NK-92 treated with Interleukin-12 subunit alpha and Interleukin-12 subunit beta, amount 100 ng/mL, for 24 hours (cell line): ENCODE results near the gene FGFR2.

Experiments
- DNase-seq: peaks from one replicate; lab custom pipeline; 2025; lab: John Stamatoyannopoulos, UW

Gene FGFR2

DNA sequence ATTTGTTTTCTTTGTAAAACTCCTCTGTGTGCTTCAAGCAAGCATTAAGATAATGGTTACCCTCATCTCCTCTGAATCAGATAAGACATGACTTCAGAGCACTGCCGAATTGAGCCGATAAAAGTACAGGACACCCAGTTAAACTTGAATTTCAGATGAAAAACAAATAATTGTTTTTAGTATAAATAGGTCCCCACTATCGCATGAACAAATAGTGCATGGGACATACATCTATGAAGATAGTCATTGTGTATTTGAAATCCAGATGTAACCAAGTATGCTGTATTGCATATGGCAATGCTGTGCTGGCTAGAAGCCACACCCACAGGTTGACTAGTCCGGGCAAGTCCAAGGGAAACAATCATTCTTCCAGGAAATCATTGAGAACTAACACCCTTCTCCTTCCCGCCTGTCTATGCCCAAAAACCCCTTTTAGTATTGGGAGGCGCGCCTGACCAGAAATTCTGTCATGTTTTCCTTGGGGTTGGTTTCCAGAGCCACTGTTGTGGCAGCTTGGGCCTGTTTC lies 12.6 kb upstream of the FGFR2 start:
- DNase-seq, result no peak

DNA sequence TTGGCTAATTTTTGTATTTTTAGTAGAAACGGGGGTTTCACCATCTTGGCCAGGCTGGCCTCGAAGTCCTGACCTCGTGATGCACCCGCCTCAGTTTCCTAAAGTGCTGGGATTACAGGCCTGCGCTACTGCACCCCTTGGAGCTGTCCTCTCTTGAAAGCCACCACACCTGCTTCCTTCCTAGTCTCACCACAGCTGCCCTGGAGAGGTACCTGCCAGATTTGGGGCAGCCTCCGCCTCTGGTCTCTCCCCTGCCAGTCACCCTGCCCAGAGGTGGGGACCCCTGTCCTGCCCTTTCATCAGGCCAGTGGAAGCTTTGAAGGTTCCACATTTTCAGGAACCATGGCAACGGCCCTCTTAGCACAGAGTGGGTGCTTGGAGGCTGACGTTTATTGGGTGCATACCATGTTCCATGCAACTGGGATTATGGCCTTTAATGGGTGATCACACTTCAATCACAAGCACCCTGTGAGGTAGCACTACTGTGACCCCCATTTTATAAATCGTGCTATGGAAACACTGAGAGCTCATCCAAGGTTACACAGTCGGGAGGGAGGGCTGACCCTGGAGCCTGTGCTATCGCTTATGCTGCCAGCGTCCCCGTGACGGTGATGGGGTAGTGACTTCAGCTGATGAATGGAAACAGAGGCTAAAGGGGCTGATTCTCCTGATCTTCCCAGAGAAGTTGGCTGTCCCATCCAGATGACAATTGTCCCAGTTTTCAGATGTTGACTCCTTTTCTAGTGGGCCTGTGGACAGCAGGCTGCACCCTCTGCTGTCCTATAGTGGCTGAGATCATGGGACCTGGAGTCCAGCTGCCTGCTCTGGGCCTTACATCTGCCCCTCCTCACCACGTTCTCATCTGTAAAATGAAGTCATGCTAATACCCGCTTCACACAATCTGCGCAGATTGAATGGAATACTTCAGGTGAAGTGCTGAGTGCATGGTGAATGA lies 11.5 kb upstream of the FGFR2 start:
- DNase-seq, result no peak

DNA sequence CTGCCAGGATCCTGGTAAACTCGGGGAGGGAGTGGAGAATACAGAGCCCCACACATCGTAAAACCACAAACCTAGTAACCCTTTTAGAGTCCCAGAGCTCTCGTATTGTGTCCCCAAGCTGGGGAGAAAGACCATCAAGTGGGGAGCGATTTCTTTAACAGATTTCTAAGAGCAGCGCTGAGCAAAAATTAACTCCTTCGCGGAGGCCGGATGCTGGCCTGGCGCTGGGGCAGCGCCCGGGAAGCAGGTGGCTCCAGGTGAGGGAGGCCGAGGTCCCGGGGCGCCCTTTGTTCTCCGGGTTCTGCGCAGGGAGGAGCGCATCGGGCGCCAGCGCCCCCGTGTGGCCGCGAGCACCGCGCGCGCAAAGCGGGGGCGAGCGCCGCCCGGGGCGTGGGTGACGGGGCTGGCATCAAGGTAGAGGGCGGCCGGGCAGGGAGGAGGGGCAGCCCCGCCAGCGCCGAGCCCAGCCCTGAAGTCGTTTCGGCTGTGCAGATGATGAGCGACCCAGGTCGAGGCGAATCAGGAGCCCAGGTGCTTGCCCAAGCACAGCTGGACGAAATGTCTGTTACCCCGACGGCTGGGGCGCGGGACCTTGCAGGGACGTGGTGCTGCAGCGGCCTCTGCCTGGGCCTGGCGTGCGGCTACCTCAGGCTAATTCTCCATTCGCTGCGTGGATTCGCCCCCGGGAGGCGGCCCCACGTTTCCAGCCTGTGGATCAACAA lies 10.4 kb upstream of the FGFR2 start:
- no peak for DNase-seq

DNA sequence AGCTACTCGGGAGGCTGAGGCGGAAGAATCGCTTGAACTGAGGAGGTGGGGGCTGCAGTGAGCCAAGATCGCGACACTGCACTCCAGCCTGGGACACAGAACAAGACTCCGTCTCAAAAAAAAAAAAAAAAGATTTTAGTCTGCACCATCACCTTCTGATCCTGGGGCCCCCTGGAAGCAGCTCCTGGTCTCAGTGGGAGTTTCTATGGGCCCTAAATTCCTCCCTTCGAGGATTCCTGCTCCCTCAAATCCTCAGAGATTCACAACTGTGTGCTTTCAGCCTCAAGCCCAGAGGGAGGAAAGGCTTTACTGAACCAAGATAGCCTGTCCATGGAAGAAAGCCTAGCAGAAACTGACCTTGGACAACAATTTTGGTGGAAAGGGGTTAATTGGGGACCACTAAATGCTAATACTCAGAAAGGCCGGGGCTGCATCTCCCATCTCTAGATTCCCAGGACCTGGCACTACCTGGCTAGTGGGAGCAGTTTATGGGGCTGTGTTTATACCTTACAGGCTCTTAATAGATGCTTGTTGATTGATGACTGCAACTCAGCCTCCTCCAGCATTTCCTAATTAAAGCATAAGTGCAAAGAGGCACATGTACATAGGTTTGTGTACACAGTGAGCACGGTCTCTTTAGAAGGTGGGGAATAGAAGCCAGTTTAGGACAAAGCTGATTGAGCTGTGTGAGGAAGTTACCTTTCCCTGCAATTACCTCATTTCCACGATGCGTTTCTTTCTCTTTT lies 9.2 kb upstream of the FGFR2 start:
- no peak for DNase-seq

DNA sequence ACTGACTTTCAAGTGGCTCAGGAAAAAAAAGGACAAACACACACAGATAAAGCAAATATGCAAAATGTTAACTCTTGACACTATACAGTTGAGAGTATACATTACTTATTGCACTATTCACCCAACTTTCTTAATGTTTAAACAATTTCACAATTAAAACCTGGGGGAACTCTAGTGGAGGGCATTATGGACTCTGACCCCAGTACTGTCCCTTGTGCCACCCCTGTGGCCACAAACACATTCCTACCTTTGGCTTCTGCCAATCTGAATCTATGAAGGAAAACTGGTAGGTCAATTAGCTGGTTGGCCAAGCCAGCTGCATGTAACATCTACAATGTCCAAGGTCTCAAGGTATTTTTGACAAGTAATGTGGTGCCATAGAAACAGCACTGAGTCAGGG lies 7.5 kb upstream of the FGFR2 start:
- no peak for DNase-seq

DNA sequence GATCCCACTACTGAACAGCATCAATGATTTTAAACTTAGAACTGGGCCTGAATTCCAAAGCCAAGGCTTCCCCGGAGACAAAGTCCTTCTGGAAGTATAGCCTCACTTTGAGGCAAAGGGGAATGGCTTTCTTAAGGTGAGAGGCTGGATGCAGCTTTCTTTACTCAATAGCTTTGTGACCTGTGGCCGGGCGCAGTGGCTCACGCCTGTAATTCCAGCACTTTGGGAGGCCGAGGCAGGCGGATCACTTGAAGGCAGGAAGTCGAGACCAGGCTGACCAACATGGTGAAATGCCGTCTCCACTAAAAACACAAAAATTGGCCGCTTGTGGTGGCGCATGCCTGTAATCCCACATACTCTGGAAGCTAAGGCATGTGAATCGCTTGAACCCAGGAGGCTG lies 3.2 kb upstream of the FGFR2 start:
- DNase-seq, result no peak

DNA sequence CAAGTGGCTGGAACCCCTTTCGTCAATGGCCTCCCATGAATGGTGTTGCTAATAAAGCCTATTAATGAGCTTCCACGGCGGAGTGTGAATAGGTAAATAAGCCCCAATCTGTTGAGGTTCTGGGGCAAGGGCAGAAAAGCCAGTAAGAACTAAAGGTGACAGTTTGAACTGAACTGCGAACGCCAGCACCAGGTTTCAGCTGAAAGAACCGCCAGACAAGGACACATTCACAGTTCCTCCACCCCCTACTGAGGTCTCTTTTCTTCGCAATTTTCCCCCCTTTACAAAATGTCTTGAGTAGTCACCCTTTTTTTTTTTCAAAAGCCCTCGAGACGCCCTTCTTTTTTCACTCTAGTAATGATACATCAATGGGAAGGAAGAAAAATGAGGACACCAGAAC lies 2.4 kb upstream of the FGFR2 start:
- no peak for DNase-seq

DNA sequence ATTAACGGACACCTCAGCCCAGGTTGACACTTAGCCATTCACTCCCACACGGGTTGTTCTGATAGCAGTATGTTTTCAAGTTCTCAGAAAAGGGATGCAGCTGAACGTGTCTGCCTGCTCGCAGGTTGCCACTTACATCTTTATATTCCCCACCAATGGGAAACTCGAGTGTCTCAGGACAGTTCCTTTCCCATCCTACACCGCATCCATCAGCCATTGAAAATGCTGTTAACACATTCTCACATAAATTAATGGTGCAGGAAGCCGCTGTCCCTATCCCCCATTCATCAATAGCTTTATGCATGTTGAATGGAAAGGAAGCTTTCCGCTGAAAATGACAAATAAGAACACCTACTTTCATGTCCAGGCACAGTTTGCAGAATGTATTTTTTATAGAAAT lies 1.7 kb upstream of the FGFR2 start:
- DNase-seq, result no peak

DNA sequence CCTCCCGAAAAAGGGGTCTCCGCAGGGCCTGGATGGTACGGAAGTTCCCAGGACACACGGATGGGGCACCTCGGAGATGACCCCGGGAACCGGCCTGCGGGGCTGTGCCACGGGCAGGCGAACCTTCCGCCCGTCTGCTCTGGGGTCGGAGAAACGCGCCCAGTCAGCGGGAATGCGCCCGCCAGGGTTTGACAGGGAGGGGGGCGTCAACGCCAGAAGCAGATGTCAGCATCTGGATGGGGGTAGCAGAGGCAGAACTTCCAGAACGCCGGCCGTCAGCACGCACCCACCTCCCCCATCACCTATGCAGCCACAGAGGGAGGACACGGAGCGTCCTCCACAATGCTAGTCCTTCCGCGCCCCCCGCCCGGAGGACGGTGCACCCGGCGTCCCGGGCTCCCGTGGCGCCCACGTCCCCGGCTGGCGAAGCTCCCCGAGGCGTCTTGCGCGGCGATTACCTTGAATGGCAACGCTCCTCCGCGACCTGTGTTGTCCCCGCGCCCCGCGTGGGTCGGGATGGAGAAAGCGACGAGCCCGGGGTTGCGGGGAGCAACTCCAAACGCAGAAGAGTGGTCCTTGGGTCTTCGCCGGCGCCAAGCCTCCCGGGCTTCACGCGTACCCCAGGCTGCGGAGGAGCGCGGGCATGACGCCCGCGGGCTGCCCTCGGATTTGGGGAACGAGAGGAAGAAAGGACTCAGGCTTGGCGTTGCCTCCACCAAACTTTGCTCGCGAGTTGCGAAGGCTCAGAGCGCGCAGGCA lies 561 bp downstream of the FGFR2 start:
- DNase-seq, result no peak

DNA sequence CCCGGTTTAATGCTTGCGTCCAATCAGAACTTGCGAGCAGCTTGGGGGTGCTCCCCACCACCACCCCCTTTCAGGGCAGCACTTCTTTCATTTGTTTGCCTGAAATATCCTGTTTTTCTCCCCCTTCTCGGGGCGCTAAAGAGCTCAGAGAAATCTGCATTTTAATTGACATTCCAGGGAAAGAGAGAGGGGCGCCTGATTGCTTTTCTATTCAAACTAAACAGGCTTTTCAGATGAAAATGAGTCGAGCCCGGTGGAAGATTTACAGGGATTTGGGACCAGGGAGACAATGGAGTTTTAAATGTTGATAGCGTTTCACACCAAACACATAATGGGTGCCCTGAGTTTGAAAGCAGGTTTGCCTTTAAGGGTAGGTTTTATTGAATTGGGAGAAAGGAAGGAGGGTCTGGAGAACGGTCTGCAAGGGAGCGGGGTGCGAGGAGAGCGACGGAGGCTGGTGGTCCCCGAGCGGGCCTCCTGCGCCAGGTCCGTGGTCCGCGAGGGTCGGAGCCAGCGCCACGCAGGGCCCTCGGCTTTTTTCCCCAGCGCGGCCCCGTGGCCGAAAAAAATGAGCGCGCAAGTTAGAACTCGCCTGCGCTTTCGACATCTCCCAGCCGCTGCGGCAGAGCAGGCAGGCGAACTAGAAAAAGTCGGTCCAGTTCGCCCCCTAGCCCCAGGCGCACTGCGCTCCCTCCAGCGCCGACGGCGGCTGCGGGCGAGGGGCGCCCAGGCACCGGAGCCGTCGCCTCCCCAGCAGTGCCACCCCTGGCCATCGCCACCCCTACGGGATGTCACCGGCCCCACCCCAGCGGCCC lies 1.3 kb downstream of the FGFR2 start:
- DNase-seq, result no peak

DNA sequence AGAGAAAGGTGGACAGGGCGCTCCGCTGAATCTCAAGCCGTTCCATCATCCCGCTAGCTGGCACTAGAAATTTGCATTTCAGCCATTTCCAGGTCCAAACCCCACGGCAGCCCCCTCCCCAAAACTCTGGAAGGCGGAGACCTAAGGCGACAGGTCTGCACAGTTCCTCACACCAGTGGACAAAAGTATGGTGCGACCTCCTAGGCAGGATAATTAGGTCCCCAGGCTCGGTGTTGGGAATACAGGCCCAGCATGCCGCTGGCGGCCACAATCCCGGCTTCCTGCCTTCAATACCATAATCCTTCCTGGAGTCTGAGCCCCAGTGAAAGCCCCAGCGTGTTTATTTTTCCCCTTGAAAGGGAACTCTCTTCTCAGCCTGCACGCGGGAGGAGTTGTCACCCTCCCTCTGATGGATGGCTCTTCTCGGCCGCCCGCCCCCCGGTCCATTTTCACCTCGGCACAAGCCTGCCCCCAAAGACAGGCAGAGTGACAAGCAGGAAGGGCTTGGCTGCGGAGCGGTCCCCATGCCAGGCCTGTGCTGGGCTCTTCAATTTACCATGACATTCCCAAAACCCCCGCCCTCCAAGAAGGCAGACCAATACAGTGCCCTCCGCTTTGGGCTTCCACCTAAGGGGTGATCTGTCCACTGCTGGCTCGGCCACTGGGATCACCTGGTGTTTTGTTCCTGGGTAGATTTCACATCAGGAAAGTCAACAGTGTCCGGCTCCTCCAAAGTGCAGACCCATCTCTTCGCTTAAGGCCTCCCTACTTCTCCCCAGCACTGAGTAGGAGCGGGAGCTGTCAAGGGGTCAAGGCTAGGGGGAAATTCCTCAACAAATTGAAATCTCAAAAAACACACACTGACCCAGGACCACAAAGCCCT lies 2.2 kb downstream of the FGFR2 start:
- DNase-seq, result no peak

DNA sequence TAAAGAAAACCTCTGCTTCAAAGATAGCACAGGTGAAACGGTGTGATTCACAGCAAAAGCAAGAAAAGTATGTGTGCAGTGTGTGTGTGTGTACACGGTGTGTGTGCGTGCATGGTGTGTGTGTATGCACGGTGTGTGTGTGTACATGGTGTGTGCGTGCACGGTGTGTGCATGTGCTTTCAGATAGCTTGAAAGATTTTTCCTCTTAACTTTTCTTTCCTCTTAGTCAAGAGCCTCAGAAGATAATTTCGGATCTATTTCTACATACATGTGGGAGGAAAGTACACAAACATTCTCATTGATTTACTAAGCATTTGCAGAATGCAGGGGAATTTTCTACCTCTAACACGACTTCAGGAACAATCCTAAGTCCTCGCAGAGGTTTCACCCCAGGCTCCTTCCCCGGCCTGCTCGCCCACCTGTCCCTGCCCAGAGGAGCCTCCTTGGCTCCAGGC lies 2.9 kb downstream of the FGFR2 start:
- DNase-seq, result no peak

DNA sequence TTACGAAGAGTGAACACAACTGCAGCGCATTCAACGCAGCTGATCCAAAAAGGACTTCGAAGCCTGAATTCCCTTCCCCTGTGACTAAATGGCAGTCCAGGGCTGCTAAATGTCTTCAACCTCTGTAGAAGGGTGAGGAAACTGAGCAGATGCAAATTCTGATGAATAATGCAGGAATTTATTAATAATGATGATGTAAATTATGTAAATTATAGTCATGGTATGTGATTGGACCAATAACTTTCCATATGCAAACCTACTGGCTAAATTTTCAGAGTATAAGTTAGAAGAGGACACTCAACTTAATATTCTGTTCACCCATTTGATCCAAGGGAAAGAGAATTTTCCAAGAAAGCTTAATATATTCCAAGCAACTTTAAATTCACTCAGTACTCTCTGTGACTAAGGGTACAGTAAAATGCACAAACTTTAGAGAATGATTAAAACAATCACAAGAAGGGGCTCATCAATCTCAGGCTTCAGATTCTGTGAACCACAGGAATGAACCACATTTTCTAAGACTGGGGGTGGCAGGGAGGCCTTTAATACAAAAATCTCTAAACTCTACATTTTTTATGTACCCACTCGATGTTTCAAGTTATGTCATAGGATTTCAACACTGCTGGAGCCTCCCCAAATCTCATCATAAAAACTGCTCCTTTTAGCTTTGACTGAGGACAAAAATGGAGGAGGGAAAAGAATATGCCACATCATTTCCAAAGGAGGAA lies 3.5 kb downstream of the FGFR2 start:
- no peak for DNase-seq

DNA sequence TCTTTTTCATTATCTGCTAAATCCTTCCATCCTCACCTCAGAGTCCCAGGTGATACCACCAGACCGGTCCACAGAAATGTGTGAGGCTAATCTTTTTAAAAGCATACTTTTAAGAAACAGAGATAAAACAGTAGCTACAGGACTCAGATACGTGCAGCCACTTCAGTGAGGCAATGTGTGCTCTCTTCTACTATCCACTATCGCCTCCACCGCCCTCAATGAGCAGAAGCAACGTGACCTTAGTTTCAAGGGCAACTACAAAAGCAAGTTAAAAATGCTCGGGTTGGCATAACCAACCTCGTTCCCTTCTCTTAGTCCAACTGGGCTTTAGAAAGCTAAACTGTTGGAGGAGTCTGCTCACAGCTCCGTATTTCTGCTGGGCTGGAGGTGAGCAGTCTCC lies 4.2 kb downstream of the FGFR2 start:
- no peak for DNase-seq

DNA sequence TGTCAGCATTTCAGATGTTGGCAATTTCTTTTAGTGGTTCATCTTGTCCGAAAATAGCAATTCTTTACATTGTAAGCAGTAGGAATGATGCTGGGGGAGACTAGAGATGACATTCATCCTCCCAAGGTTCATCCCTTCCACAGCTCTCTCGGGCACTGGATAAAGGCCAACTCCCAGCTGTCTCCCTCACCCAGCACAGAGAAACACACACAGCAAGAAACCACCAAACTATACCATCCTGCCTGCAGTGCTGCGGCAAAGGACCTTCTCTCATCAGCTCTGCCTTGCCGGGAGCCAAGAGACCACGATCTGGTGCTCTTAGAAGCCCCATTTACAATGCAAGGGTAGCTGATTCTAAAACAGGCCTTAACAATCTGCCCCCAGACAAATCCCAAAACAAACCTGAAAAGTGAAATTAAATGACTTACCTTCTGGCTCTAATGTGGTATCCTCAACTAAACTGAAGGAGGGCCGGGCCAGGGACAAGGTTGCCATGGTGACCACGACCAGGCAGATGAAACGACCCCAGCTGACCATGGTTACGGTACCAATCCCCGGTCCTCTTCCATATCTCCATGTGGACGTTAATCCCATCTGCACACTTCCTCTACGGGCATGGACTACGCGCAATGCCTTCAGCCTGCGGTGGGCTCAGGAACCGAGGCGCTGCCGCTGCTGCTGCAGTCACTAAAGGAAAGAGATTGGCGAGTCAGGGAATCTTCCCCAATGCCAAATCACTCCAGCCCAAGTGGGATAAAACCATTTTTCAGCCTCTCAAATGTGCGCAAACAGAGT lies 4.8 kb downstream of the FGFR2 start:
- DNase-seq, result no peak

DNA sequence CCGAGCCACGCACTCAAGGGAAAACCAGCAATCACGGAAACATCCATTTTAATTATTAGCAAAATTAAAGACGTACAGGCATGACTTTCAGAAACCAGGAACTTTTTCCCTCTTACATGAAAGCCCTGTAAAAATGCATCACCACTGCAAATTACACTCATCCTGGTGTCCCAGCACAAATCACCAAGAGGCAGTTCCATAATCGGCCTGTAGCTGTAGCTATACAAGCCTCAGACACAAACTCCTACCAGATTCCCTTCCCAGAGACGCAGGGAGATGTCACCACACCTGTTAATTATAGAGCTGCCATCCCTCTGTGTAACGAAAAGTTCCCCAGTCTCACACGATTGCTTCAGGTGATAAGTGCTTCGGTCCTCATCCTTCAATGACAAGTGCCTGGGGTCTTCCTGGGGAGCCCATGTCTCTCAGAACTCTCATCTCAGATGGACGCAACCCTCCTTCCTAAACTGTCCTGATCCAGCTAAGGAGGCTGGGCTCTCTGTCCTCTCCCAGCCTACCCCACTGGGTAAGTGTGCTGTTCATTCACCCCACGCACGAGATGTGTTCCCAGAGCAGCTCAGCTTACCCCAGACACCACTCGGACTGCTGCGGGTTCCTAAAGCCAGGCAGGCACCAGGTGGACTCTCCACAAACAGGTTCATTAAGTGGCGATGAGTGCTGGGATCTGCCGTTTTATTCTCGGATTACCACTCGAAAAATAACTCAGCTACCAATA lies 5.9 kb downstream of the FGFR2 start:
- no peak for DNase-seq

DNA sequence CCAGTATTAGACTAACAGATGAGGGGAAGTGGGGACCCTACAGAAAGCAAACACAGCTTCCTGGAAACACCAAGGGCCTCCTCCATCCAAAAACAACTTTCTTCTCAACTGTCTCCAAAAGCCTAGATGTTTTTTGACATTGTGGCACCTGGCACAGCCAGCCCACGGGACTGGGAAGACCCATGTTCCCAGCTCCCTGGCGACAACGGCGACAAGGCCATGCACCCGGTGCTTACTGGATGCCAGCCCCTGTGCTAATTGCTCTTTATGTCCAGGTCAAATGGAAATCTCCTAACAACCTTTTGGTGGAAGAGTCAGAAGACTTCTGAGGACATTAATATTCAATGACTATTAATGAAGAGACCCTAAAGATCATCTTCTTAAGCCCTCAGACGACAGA lies 7.1 kb downstream of the FGFR2 start:
- DNase-seq, result no peak
